Measurements from ENCODE around the gene ANO6.

Gene ANO6

DNA sequence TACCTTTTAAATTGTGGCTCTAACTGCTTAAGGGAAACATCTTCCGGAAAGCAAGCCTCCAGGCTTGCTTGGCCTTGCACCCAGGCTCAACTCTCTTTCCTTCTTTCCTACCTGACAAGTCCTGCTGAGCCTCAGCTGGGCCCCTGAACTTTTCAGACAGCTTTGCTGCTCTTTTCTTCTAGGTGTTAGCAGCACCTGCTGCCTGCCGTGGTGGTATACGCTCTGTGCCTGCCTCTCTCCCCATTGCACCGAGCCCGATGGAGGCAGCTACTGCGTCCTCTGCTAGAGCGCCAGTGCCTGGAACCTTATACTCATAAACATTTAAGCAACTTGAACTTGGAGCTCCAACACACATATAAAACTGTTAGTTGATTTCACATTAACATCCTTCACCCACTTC is 195.7 kb downstream of the ANO6 start:
- no peaks in the 10 kb centered on the region for H3K9me3 ChIP-seq (ENCODE audit: control insufficient read depth, insufficient read depth, low read depth, low read length)
- H3K9ac ChIP-seq (ENCODE audit: low read length) = no peak overlapping the region
- H3K4me3 ChIP-seq (ENCODE audit: low read depth, low read length) = no peak overlapping the region
- peaks cover 83% of the 10 kb centered on the region for H3K36me3 ChIP-seq (ENCODE audit: control insufficient read depth, insufficient read depth, low read length)
- no peak overlapping the region for H3K27ac ChIP-seq (ENCODE audit: low read depth, low read length)
- H3K27me3 ChIP-seq (ENCODE audit: control insufficient read depth, insufficient read depth, low read length) = no peaks in the 10 kb centered on the region
- H3K4me1 ChIP-seq (ENCODE audit: control insufficient read depth, insufficient read depth, low read length) = no peaks in the 10 kb centered on the region

DNA sequence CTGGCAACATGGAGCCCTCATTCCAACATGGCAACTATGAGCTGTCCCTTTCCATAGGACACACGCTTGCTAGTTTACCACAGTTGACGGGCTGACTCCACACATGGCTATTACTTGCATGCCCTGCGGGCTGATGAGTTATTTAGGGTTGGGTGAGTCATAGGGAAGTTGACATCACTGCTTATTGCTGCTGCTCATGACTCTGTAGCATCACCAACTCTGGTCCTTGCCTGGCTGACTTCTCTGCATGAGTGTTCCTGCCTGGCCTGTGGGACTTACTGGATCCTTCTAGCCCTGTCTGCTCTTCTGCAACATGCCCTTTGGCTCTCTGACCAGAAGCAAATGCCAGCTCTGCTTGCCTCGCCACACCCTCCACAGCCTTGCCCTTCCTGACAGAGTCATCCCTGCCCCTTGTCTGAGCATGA is 199.5 kb downstream of the ANO6 start:
- Histone ChIP-seq H3K27me3 (ENCODE audit: control insufficient read depth, insufficient read depth, low read length) (no peaks in the 10 kb centered on the region), H3K36me3 (ENCODE audit: control insufficient read depth, insufficient read depth, low read length) (peaks cover 67% of the 10 kb centered on the region), H3K9me3 (ENCODE audit: control insufficient read depth, insufficient read depth, low read depth, low read length) (no peaks in the 10 kb centered on the region), H3K27ac (ENCODE audit: low read depth, low read length) (no peak overlapping the region), H3K4me1 (ENCODE audit: control insufficient read depth, insufficient read depth, low read length) (no peaks in the 10 kb centered on the region), H3K9ac (ENCODE audit: low read length) (no peak overlapping the region), H3K4me3 (ENCODE audit: low read depth, low read length) (no peak overlapping the region)

DNA sequence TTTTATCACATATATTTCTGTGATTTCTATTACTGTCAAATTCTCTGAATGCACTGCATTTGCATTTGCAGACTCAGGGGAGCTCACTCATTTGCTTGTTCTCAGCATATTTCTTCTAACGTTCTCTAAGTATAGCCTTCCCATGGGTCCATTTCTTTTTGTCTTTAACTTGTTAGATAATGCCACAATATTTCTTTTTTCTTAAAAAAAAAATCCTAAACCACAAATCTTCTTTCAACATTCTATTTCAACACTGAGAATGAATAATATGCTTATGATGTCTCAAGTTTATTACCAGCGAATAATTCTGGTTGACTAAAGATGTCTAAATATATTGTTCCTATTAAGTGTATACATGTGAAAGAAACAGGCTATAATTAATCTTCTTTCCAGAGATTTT is 200.2 kb downstream of the ANO6 start:
- no peak overlapping the region for H3K27ac ChIP-seq (ENCODE audit: low read depth, low read length)

DNA sequence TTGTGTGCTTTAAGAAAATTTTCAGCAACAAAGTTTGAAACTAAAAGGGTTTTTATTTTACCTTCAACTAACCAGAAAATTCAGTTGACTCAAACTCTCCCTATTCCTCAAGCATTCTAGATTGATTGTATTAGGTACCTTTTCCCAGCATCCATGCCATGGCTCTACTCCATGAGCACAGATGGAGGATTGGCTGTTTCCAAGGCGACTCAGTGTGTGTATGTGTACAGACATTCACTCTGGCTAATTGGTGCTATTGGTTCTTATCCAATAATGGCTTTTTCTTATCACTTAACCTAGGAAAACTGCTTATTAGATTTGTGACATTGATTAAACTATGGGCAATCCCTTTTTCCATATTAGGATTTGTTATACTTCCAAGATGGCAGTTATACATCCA is 202.6 kb downstream of the ANO6 start:
- no peak overlapping the region for H3K4me3 ChIP-seq (ENCODE audit: low read depth, low read length)
- no peak overlapping the region for H3K9ac ChIP-seq (ENCODE audit: low read length)
- H3K36me3 ChIP-seq (ENCODE audit: control insufficient read depth, insufficient read depth, low read length) = peaks cover 63% of the 10 kb centered on the region
- H3K4me1 ChIP-seq (ENCODE audit: control insufficient read depth, insufficient read depth, low read length) = no peaks in the 10 kb centered on the region
- no peaks in the 10 kb centered on the region for H3K9me3 ChIP-seq (ENCODE audit: control insufficient read depth, insufficient read depth, low read depth, low read length)
- H3K27ac ChIP-seq (ENCODE audit: low read depth, low read length) = no peak overlapping the region
- H3K27me3 ChIP-seq (ENCODE audit: control insufficient read depth, insufficient read depth, low read length) = no peaks in the 10 kb centered on the region

More for the DNA sequence above, 200.2 kb downstream of the ANO6 start:
- Histone ChIP-seq H3K9ac (ENCODE audit: low read length) (no peak overlapping the region), H3K36me3 (ENCODE audit: control insufficient read depth, insufficient read depth, low read length) (peaks cover 65% of the 10 kb centered on the region), H3K27me3 (ENCODE audit: control insufficient read depth, insufficient read depth, low read length) (no peaks in the 10 kb centered on the region), H3K4me3 (ENCODE audit: low read depth, low read length) (no peak overlapping the region), H3K4me1 (ENCODE audit: control insufficient read depth, insufficient read depth, low read length) (no peaks in the 10 kb centered on the region), H3K9me3 (ENCODE audit: control insufficient read depth, insufficient read depth, low read depth, low read length) (no peaks in the 10 kb centered on the region)

DNA sequence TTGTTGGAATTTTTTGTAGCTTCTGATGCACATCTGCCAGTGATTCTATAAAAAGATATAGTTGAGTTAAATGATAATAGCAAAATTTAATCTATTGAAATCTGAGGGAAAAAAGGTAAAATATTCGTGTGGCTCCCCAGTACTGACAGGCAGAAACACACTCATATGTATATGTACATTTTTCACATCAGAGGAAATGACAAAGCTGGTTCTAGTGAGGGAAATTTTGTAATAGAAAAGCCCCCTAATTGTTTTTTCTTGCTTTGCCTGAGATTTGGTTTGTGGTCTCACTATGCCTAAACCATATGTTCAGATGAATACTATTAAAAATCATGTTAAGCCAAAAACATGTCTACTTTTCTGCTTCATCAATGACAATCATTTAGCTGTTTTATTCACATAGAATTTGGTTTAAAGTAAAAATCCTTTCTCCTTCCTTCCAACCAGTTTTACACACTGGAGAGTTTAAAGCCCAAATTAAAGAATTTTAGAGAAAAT is 203.5 kb downstream of the ANO6 start:
- Histone ChIP-seq H3K27ac (ENCODE audit: low read depth, low read length) (no peak overlapping the region), H3K36me3 (ENCODE audit: control insufficient read depth, insufficient read depth, low read length) (peaks cover 63% of the 10 kb centered on the region), H3K4me3 (ENCODE audit: low read depth, low read length) (no peak overlapping the region), H3K4me1 (ENCODE audit: control insufficient read depth, insufficient read depth, low read length) (no peaks in the 10 kb centered on the region), H3K27me3 (ENCODE audit: control insufficient read depth, insufficient read depth, low read length) (no peaks in the 10 kb centered on the region), H3K9me3 (ENCODE audit: control insufficient read depth, insufficient read depth, low read depth, low read length) (no peaks in the 10 kb centered on the region), H3K9ac (ENCODE audit: low read length) (no peak overlapping the region)

DNA sequence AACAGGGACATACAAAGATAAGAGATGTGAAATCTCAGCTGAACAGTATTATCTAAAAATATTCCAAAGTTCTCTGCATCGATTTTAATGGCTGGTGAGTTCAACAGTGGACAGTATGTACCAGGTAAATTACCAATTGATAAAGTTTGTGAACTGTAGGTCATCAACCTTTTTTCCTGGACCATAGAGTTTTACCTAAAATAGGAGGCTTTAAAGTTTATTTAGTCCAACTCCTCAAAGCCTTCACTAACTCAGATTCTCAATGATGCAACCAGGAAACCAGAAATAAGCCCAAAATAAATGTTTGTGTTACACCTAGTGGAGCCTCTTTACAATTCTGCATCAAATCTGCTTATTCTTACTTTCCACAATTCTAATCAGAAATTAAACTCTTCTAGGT is 205.8 kb downstream of the ANO6 start:
- Histone ChIP-seq H3K27me3 (ENCODE audit: control insufficient read depth, insufficient read depth, low read length) (no peaks in the 10 kb centered on the region), H3K4me3 (ENCODE audit: low read depth, low read length) (no peak overlapping the region), H3K36me3 (ENCODE audit: control insufficient read depth, insufficient read depth, low read length) (peaks cover 56% of the 10 kb centered on the region), H3K9ac (ENCODE audit: low read length) (no peak overlapping the region), H3K9me3 (ENCODE audit: control insufficient read depth, insufficient read depth, low read depth, low read length) (no peaks in the 10 kb centered on the region), H3K27ac (ENCODE audit: low read depth, low read length) (no peak overlapping the region), H3K4me1 (ENCODE audit: control insufficient read depth, insufficient read depth, low read length) (peaks cover 13% of the 10 kb centered on the region)

DNA sequence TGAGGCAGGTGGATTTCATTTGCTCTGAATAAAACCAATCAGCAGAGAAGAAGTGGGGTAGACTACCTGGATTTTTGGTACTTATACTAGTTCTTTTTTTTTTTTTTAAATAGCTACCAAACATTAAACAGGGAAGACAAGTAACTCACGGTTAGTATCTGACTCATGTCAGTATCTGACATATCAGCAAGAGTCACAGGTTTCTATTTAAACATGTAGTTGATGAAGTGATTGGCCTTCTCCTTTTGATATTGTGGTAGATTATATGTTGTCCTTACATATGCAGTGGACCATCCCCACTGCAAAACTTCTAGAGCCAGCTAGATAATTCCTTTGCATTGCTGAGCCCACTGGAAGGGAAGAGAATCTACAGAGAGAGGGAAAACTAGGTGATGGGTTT is 208.0 kb downstream of the ANO6 start:
- Histone ChIP-seq H3K27me3 (ENCODE audit: control insufficient read depth, insufficient read depth, low read length) (no peaks in the 10 kb centered on the region), H3K36me3 (ENCODE audit: control insufficient read depth, insufficient read depth, low read length) (peaks cover 51% of the 10 kb centered on the region), H3K4me1 (ENCODE audit: control insufficient read depth, insufficient read depth, low read length) (peaks cover 13% of the 10 kb centered on the region), H3K4me3 (ENCODE audit: low read depth, low read length) (no peak overlapping the region), H3K9ac (ENCODE audit: low read length) (no peak overlapping the region), H3K9me3 (ENCODE audit: control insufficient read depth, insufficient read depth, low read depth, low read length) (no peaks in the 10 kb centered on the region), H3K27ac (ENCODE audit: low read depth, low read length) (no peak overlapping the region)

DNA sequence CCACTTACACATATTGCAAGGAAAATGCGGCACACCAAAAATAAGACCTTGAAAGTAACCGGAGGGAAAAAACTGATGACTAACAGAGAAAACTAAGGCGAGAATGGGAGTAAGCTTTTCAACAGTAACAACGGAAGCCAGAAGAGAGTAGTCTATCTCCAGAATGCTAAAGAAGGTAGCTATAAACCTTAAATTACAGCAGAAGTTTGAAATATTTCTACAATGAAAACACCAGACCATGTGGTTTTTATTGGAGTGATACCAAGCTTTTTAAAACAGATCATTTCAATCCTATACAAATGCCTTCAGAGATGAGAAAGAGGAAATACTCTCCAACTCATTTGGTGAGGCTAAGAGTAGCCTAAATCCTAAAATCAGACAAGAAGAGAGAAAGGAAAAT is 209.5 kb downstream of the ANO6 start:
- Histone ChIP-seq H3K9me3 (ENCODE audit: control insufficient read depth, insufficient read depth, low read depth, low read length) (no peaks in the 10 kb centered on the region), H3K4me1 (ENCODE audit: control insufficient read depth, insufficient read depth, low read length) (peaks cover 13% of the 10 kb centered on the region), H3K36me3 (ENCODE audit: control insufficient read depth, insufficient read depth, low read length) (peaks cover 66% of the 10 kb centered on the region), H3K27ac (ENCODE audit: low read depth, low read length) (no peak overlapping the region), H3K9ac (ENCODE audit: low read length) (no peak overlapping the region), H3K4me3 (ENCODE audit: low read depth, low read length) (no peak overlapping the region), H3K27me3 (ENCODE audit: control insufficient read depth, insufficient read depth, low read length) (no peaks in the 10 kb centered on the region)

DNA sequence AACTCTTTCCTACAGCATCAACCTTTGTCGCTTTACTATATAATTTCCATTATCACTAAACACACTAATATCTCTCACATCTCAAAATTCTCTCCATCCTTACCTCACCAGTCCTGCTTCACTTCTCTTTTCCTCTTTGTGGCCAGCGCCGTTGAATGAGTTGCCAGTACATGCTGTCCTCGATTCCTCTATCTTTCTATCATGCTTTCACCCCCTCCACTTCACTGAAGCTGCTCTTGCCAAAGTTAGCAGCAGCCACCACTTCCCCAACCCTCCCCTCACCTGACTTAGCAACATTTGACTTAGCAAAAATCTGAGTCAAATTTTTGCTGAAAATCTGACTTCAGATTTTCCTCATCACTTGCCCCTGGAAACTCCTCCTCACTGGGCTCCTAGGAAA is 210.4 kb downstream of the ANO6 start:
- Histone ChIP-seq H3K4me3 (ENCODE audit: low read depth, low read length) (no peak overlapping the region), H3K4me1 (ENCODE audit: control insufficient read depth, insufficient read depth, low read length) (peaks cover 13% of the 10 kb centered on the region), H3K27me3 (ENCODE audit: control insufficient read depth, insufficient read depth, low read length) (no peaks in the 10 kb centered on the region), H3K27ac (ENCODE audit: low read depth, low read length) (no peak overlapping the region), H3K9ac (ENCODE audit: low read length) (no peak overlapping the region), H3K36me3 (ENCODE audit: control insufficient read depth, insufficient read depth, low read length) (peaks cover 62% of the 10 kb centered on the region), H3K9me3 (ENCODE audit: control insufficient read depth, insufficient read depth, low read depth, low read length) (no peaks in the 10 kb centered on the region)

DNA sequence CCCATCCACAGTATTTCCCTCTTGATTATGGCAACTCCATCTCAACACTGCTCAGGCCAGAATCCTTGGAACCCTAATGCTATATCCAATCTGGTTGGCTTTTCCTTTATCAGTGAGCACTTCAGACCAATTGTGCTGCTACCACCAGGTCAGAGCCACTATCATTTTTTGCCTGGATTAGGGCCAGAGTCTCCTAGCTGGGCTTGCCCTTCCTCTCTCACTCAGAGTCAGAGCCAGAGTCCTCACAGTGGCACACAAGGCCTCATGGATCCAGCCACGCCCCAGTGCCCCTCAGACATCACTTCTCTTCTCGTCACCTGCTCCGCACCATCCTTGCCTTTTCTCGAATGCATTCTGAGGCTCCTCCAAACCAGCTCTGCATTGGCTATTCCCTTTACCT is 211.1 kb downstream of the ANO6 start:
- Histone ChIP-seq H3K9ac (ENCODE audit: low read length) (no peak overlapping the region), H3K4me3 (ENCODE audit: low read depth, low read length) (no peak overlapping the region), H3K27ac (ENCODE audit: low read depth, low read length) (no peak overlapping the region), H3K9me3 (ENCODE audit: control insufficient read depth, insufficient read depth, low read depth, low read length) (no peaks in the 10 kb centered on the region), H3K36me3 (ENCODE audit: control insufficient read depth, insufficient read depth, low read length) (peaks cover 59% of the 10 kb centered on the region), H3K27me3 (ENCODE audit: control insufficient read depth, insufficient read depth, low read length) (no peaks in the 10 kb centered on the region), H3K4me1 (ENCODE audit: control insufficient read depth, insufficient read depth, low read length) (peaks cover 13% of the 10 kb centered on the region)

DNA sequence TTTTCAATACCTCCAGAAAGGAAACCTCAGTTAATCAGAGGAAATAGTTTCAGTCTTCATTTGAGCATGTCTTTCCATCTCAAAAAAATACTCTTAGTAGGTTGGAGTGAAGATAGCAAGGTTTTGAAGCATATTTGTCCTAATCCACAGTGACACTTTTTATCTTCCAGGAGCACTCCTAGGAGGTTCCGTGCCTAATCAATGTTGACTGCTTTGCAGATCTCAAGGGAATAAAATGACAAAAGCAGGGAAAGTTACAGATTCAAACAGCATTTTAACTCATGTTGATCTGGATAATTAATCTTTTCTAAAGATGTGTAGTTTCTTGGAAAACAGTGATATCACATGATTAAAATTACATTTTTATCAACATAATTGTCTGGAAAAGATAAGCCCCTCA is 213.9 kb downstream of the ANO6 start:
- Histone ChIP-seq H3K27me3 (ENCODE audit: control insufficient read depth, insufficient read depth, low read length) (no peaks in the 10 kb centered on the region), H3K9me3 (ENCODE audit: control insufficient read depth, insufficient read depth, low read depth, low read length) (no peaks in the 10 kb centered on the region), H3K9ac (ENCODE audit: low read length) (no peak overlapping the region), H3K36me3 (ENCODE audit: control insufficient read depth, insufficient read depth, low read length) (peaks cover 39% of the 10 kb centered on the region), H3K27ac (ENCODE audit: low read depth, low read length) (no peak overlapping the region), H3K4me1 (ENCODE audit: control insufficient read depth, insufficient read depth, low read length) (peaks cover 37% of the 10 kb centered on the region), H3K4me3 (ENCODE audit: low read depth, low read length) (no peak overlapping the region)

DNA sequence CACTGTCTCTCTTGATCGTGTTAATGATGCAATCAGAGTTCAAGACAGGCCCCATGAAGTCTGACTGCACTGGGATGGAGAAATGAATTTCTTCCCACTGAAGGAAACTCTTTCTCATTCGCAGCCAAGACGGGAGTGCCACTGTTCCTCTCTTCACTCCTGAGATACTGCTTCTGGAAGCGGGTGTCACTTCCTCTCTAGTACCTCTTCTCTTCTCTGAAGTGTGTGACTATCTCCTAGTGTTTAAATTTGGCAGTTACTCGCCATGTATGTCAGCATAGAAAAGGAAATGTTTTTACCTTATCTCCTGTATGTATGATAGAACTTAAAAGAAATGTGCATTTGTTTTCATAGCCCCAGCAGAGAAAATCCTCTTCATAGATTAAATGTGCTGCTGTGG is 215.2 kb downstream of the ANO6 start:
- H3K36me3 ChIP-seq (ENCODE audit: control insufficient read depth, insufficient read depth, low read length) = peaks cover 36% of the 10 kb centered on the region
- H3K4me1 ChIP-seq (ENCODE audit: control insufficient read depth, insufficient read depth, low read length) = peaks cover 38% of the 10 kb centered on the region
- peaks cover 3% of the 10 kb centered on the region; the same call in 1 of the 2 replicates for H3K27me3 ChIP-seq (ENCODE audit: control insufficient read depth, insufficient read depth, low read length)
- no peak overlapping the region for H3K4me3 ChIP-seq (ENCODE audit: low read depth, low read length)
- no peaks in the 10 kb centered on the region for H3K9me3 ChIP-seq (ENCODE audit: control insufficient read depth, insufficient read depth, low read depth, low read length)
- no peak overlapping the region for H3K27ac ChIP-seq (ENCODE audit: low read depth, low read length)
- no peak overlapping the region for H3K9ac ChIP-seq (ENCODE audit: low read length)
